ENCODE measurements around the gene RNF217.

GRCh38 chr6:125077453-125077852 lies 115.2 kb downstream of the RNF217 start:
- TF ChIP-seq CTCF (IDR thresholded peaks at IDR 0.05 in 2 of 3, conservative IDR thresholded peaks at IDR 0.05 in 1 of 3; ENCODE audit: control insufficient read depth in 2 of 3, extremely low read depth in 1 of 3, insufficient read depth in 1 of 3, low read depth in 3 of 3, low read length in 3 of 3), result no peak
- no peak for TF ChIP-seq SMARCA5 (IDR thresholded peaks at IDR 0.05)
- TF ChIP-seq SMC3 (IDR thresholded peaks at IDR 0.05; ENCODE audit: borderline replicate concordance, low read length), result no peak
- no peak for TF ChIP-seq ATF2 (IDR thresholded peaks at IDR 0.05; ENCODE audit: low read length)
- TF ChIP-seq NFYB (IDR thresholded peaks at IDR 0.05; ENCODE audit: insufficient read depth, low read depth, low read length), result no peak
- TF ChIP-seq RBBP5 (conservative IDR thresholded peaks at IDR 0.05), result no peak
